Peyer's patch (tissue), 4 donors: ENCODE results near the gene PHACTR3.

Experiments used
- POLR2A ChIP-seq, 2 donors: fragments of 450-650 bp; IDR thresholded peaks; one replicate each; pipeline ENCODE4 v1.5.1; 2017; ENCODE audit warnings: antibody characterized with exemption in 2 of 2, mild to moderate bottlenecking in 2 of 2, moderate library complexity in 2 of 2
- TF ChIP-seq, protein P1 (sequence below), 6 experiments: fragments of 450-650 bp in 4 of 6; fragments of 200-600 bp in 2 of 6; sonication (generic) in 1 of 6; IDR thresholded peaks; one replicate each; pipeline ENCODE4 v1.5.1; 2017 to 2019; ENCODE audit warnings: antibody characterized with exemption in 6 of 6, mild to moderate bottlenecking in 3 of 6, moderate library complexity in 1 of 6

DNA sequence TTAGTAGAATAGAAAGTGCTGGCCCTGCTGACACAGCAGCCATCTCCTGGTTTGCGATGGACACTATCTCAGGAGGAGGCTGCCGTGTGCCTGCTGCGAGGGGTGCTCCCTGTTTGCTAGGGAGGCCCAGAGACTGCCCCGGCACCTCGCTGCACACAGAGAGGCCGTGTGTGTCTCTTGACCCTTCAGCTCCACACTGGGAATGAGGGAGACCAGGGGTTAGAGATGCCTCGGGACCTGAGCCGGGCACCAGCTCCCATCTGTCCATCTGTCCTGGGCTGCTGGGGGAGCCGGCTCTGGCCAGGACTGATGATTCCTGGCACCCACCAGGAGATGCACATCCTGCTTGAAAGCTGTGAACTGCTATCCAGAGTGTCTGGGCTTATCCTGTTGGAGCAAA lies 18.2 kb downstream of the PHACTR3 start:
- TF ChIP-seq POLR2A (IDR thresholded peaks at IDR 0.05), result no peak
- TF ChIP-seq, protein P1, sequence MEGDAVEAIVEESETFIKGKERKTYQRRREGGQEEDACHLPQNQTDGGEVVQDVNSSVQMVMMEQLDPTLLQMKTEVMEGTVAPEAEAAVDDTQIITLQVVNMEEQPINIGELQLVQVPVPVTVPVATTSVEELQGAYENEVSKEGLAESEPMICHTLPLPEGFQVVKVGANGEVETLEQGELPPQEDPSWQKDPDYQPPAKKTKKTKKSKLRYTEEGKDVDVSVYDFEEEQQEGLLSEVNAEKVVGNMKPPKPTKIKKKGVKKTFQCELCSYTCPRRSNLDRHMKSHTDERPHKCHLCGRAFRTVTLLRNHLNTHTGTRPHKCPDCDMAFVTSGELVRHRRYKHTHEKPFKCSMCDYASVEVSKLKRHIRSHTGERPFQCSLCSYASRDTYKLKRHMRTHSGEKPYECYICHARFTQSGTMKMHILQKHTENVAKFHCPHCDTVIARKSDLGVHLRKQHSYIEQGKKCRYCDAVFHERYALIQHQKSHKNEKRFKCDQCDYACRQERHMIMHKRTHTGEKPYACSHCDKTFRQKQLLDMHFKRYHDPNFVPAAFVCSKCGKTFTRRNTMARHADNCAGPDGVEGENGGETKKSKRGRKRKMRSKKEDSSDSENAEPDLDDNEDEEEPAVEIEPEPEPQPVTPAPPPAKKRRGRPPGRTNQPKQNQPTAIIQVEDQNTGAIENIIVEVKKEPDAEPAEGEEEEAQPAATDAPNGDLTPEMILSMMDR (IDR thresholded peaks at IDR 0.05), result no peak
